ENCODE data around the gene LMTK2. TPM values are rescaled to one million over a fixed set of nuclear protein-coding genes. Genes with fewer than 3 reads are reported as not detected.

Gene LMTK2
- total and polyA plus RNA-seq, 3 donors from 2014 or later, result 16.1 to 36.1 (median 35.5) TPM

GRCh38 chr7:98193474-98194180 is 87.0 kb downstream of the LMTK2 start:
- H3K9me3 ChIP-seq, result no peaks in the 10 kb centered on the region
- no peak for TF ChIP-seq CTCF (IDR thresholded peaks at IDR 0.05)
- TF ChIP-seq POLR2A (IDR thresholded peaks at IDR 0.05), result no peak
- no peaks in the 10 kb centered on the region for H3K27me3 ChIP-seq
- 93 to 97% methylated on average over 19 to 28 of the region's 37 CpGs for WGBS, 2 donors
- no peaks in the 10 kb centered on the region for H3K4me1 ChIP-seq
- H3K36me3 ChIP-seq (ENCODE audit: low read depth, missing control alignments), result no peaks in the 10 kb centered on the region
- no peak overlapping the region for H3K27ac ChIP-seq
- no peak for DNase-seq
- intact Hi-C loops (cut with DNase I; ENCODE audit: low total_unique reads), result no loop called here
- no peak overlapping the region for H3K4me3 ChIP-seq

- no peaks in the 10 kb centered on the region for H3K27me3 ChIP-seq
- H3K36me3 ChIP-seq (ENCODE audit: low read depth, missing control alignments), result no peaks in the 10 kb centered on the region
- no peaks in the 10 kb centered on the region for H3K9me3 ChIP-seq
- TF ChIP-seq CTCF (IDR thresholded peaks at IDR 0.05) (no peak), POLR2A (IDR thresholded peaks at IDR 0.05) (no peak)
- no peak overlapping the region for H3K27ac ChIP-seq
- H3K4me1 ChIP-seq, result no peaks in the 10 kb centered on the region
- DNase-seq, result no peak
- WGBS, 2 donors, result 96% methylated on average over 25 to 28 of the region's 28 CpGs
- H3K4me3 ChIP-seq, result no peak overlapping the region
- intact Hi-C loops (cut with DNase I; ENCODE audit: low total_unique reads), result no loop called here
Observed at GRCh38 chr7:98194186-98194585, 87.5 kb downstream of the LMTK2 start.

GRCh38 chr7:98194672-98195457 is 88.2 kb downstream of the LMTK2 start:
- H3K27me3 ChIP-seq, result no peaks in the 10 kb centered on the region
- no peaks in the 10 kb centered on the region for H3K36me3 ChIP-seq (ENCODE audit: low read depth, missing control alignments)
- no peak for DNase-seq

GRCh38 chr7:98196706-98197605 is 90.3 kb downstream of the LMTK2 start:
- Histone ChIP-seq H3K36me3 (ENCODE audit: low read depth, missing control alignments) (no peaks in the 10 kb centered on the region), H3K27me3 (no peaks in the 10 kb centered on the region), H3K9me3 (no peaks in the 10 kb centered on the region), H3K4me1 (no peaks in the 10 kb centered on the region), H3K4me3 (no peak overlapping the region), H3K27ac (no peak overlapping the region)
- no peak for DNase-seq
- WGBS, 2 donors, result 81 to 86% methylated on average over 16 of the region's 16 CpGs
- intact Hi-C loops (cut with DNase I; ENCODE audit: low total_unique reads), result no loop called here
- TF ChIP-seq POLR2A (IDR thresholded peaks at IDR 0.05), result no peak
- TF ChIP-seq CTCF (IDR thresholded peaks at IDR 0.05), result no peak

More at GRCh38 chr7:98194672-98195457, 88.2 kb downstream of the LMTK2 start:
- Histone ChIP-seq H3K9me3 (no peaks in the 10 kb centered on the region), H3K27ac (no peak overlapping the region), H3K4me3 (no peak overlapping the region), H3K4me1 (no peaks in the 10 kb centered on the region)
- 92 to 95% methylated on average over 8 of the region's 8 CpGs for whole genome bisulfite sequencing, 2 donors
- no peak for TF ChIP-seq CTCF (IDR thresholded peaks at IDR 0.05)
- TF ChIP-seq POLR2A (IDR thresholded peaks at IDR 0.05), result no peak
- intact Hi-C loops (cut with DNase I; ENCODE audit: low total_unique reads), result no loop called here
